Forelimb muscle (tissue), 1 donor: ENCODE measurements around the gene MEI4. TPM values are rescaled to one million over a fixed set of nuclear protein-coding genes. Genes with fewer than 3 reads are reported as not detected.
"Not testable (repeated sequence)": the region's sequence is repeated elsewhere in the genome, so short reads cannot be mapped to it uniquely, and the experiment has no call there.

Experiments
- DNase-seq: peaks from one replicate; pipeline ENCODE4 v3.0.0-alpha.2; 2013; ENCODE audit warnings: low read depth
- polyA plus RNA-seq: library from polyadenylated mRNA; unstranded; fragments of 120-200 nt; gene quantifications from one replicate; pipeline ENCODE4 v1.2.1, GENCODE V29; 2013; ENCODE audit not compliant: insufficient read length

Gene MEI4
- polyA plus RNA-seq, 1 donor: 0.04 TPM

DNA sequence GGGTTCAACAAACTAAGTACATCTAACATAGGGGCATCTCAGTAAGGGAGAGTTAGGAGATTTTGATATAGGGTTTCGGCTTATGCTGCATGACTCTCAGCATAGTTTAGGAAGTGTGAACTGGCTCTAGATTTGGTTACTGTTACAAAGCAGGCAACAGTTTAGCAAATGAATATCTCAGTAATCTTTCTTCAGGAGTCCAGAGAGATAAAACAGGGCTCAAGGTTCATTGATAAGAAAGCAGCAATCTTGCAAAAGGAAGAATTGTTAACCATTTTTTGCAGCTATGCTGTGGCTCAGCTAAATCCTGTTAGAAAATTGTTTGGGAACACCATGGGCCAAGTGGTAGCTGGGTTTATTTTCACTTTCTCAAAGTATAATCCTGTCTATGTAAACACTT, 161.3 kb downstream of the MEI4 start:
- no peak for DNase-seq

DNA sequence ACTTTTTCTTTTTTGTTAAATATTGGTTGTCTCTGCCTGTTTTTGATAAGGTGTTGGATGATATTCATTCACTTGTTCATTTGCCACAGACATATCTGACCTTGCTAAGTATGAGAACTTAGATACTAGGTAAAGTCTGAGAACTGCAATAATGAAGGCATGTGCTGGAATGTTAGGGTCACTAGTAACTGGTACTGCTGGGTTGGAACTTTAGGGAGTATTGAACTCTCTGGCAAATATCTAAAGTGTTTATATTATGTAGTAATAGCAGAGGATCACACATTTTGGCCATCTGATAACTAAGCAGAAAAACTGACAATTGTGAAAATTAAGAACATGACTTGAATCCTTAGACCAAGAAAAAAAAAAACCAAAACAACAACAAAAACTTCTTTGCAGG, 162.7 kb downstream of the MEI4 start:
- DNase-seq: no peak

- DNase-seq: no peak
These were observed 164.0 kb downstream of the MEI4 start for GRCh38 chr6:77816766-77817270.

DNA sequence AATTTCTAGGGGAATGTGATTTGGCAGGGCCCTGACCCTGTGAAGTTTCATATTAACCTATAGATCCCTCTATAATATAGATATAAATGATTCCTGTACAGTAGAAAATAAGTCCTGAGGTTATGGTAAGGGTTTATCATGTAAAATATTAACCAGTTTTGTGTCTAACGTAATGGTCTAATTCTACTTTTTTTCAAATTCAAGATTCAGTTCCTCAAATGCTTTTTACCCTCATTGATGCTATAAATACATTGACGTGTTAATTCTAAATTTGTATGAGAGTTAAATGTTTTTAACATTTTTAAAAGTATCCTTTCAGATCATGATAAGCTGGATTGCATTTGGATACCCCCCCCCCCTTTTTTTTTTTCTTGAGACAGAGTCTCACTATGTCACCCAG, 169.4 kb downstream of the MEI4 start:
- no peak for DNase-seq

DNA sequence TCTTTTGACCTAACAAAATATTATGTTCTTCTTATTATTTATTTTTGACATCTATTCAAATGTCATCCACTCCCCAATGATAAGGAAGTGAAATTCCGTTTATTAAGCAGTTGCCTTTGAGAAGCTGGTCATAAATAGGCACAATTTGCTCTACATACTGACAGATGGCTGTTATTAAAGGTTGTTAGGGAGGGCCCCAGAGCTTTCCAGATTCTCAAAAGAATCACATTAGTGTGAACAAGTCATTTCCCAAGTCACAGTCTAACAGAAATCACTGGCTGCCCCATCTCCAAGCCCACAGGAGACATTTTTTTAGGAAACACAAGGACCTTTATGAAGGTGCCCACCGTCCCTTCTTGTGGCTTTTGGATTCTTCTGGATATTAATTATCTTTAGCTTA, 172.4 kb downstream of the MEI4 start:
- DNase-seq: no peak

DNA sequence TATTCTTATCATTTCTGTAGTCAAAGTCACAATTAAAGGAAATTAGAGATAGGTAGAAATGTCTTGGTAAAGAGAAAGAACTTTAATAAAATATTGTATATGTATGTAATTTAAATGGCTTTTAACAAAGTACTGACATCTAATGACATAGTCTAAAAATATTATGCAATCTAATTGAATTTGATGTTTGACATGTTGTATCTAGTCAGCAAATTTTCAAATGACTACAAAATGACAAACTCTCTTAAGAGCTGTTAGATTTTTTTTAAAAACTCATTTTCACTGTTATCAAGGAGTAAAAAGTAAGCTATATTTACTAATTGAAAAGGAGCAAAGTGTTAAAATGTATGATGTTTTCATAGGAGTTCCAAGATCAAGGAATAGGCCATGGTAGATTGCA, 176.9 kb downstream of the MEI4 start:
- no peak for DNase-seq

- DNase-seq: not testable (repeated sequence)
These were observed 180.9 kb downstream of the MEI4 start for GRCh38 chr6:77833749-77834148.

GRCh38 chr6:77834591-77834996, 181.8 kb downstream of the MEI4 start:
- DNase-seq: no peak

DNA sequence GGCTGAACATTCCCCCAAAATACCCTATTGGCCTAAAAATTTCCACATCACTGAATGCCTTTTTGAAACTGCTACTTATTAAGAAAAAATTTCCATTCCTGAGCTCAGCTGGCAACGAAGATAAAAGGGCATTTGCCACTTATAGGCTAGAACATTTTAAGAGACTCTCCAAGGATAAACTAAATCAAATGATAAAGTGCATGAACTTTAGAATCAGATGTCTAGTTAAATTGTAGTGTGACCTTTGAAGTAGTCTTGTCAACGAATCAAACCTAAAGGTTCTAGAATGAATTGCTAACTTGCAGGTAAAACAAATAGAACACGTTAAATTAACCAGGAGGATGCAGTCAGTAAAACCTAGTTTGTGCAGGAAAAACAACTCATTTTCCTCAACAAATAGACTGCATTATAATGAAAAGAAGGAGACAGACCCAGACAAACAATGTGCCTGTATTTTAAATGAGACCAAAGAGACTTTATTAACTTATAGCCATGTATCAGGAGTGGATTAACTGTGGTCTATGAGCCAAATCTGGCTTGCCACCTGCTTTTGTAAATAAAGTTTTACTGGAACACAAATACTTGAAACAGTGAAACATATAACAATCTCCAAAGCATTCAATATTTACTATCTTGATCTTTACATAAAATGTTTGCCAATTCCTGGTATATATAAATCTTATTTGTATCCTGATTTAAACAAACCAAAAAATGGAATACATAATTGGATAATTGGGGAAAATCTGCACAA, 184.4 kb downstream of the MEI4 start:
- no peak for DNase-seq

DNA sequence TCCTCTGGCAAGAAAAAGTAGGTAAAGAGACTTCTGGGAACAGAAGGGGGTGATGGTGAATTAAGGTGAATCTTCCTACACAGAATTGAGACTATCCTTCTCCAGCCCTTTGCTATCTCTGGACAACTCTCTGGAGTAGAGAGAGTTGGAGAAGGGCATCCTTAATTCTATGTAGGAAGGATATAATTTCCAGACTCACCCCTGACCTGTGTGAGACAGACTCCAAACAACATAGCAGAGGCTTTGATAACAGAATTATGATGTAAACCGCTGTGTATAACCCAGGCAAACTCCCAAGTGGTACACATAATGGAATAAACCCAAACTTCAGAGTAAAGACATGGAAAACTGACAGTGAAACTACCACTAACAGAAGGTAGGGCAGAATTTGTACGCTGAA, 186.5 kb downstream of the MEI4 start:
- no peak for DNase-seq

DNA sequence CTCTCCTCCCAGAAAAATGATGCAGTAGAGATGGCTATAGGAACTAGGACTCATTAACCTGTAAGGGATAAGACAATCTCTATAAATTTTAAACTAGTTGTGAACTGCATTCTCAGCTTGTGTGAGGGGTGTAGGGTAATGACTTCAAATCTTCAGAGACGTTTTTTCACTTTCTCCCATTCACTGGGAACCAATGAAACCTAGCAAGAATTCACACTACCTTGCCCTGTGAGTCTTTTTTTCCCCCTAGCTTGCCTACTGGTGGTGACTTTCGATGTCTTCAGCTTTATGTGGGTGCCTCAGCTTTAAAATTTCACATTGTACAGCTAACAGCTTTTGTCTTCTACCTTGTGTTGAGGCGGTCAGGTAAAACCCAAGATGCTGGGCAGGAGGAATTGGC, 192.0 kb downstream of the MEI4 start:
- no peak for DNase-seq

- DNase-seq: no peak
These were observed 200.6 kb downstream of the MEI4 start for GRCh38 chr6:77853401-77853800.

DNA sequence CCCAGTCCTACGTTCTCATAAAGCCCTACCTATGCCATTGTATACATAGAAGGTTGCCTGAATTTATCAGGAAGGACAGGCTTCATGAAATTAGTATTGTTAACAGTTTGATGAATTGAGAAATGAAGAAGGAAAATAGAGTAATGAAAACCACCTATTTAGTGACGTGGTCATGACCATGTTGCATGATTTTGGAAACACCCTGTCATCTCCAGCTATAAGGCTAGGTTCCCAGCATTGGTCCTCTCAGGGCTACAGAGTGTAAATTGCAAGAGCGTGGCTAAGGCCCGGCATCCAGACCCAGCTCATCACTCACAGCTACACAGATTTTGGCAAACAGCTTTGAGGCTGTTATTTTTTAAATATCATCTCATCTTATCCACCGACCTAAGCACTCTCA, 203.6 kb downstream of the MEI4 start:
- DNase-seq: no peak

- no peak for DNase-seq
These were observed 204.6 kb downstream of the MEI4 start for GRCh38 chr6:77857421-77857820.

DNA sequence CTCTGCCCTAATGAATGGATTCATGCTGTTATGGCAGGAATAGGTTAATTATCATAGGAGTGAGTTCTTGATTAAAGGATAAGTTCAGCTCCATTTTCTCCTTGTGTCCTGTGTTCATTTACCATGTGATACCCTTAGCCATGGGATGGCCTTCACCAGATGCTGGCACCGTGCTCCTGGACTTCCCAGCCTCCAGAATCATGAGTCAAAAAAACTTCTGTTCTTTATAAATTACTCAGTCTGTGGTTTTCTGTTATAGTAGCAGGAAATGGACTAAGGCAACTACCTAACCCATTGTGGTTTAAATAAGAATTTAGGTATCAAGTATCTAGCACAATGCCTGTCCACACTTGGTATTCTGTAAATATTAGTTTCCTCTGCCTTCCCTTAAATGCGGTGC, 223.5 kb downstream of the MEI4 start:
- DNase-seq: no peak

DNA sequence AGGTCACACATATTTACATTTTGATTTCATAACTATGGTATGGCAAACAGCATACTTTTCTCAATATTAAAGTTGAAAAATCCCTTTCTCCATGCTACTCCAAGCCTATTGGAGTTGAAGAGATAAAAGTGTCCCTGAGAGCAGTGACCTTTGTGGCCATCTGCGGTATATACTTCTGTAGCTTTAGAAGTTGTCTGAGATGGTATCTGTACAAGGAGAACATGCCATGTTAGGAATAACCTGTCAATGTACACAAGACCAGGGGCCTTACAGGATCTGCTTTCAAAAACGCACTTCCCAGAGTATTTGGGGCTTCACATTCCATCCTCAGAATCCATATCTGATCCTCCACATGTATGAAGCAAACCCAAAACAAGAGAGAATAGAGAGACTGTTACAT, 226.7 kb downstream of the MEI4 start:
- DNase-seq: no peak

GRCh38 chr6:77880501-77880900, 227.7 kb downstream of the MEI4 start:
- no peak for DNase-seq

DNA sequence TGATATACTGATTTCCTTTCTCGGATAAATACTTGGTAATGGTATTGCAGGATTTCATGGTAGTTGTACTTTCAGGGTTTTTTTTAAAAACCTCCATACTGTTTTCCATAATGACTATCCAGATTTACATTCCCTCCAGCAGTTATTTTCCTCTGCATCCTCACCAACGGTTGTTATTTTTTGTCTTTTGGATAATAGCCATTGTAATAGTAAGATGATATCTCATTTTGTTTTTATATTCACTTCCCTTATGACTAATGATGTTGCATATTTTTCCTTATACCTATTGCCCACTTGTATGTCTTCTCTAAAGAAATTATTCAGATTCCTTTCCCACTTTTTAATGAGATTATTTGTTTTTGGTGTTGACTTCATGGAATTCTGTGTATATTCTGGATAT, 231.0 kb downstream of the MEI4 start:
- no peak for DNase-seq

- no peak for DNase-seq
These were observed 240.6 kb downstream of the MEI4 start for GRCh38 chr6:77893391-77893790.

DNA sequence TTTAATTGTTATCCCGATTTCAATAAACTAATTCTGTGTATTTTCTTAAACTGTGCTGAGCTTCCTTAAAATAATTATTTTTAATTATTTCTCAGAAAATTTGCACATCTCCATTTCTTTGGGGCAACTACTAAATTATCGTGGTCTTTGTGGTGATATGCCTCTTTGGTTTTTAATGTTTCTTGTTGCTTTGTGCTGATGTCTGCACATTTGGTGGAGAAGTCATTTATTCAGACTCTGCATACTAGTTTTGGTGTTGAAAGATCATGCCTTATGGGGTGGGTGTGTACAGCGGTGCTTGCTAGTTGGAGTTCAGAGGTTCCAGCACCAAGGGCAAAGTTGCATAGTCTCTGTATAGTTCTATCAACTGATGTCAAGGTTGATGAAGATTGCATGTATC, 253.2 kb downstream of the MEI4 start:
- no peak for DNase-seq

- no peak for DNase-seq
These were observed 258.0 kb downstream of the MEI4 start for GRCh38 chr6:77910826-77911225.

GRCh38 chr6:77926198-77926751, 273.4 kb downstream of the MEI4 start:
- no peak for DNase-seq

- DNase-seq: no peak
These were observed 277.5 kb downstream of the MEI4 start for GRCh38 chr6:77930382-77930781.

DNA sequence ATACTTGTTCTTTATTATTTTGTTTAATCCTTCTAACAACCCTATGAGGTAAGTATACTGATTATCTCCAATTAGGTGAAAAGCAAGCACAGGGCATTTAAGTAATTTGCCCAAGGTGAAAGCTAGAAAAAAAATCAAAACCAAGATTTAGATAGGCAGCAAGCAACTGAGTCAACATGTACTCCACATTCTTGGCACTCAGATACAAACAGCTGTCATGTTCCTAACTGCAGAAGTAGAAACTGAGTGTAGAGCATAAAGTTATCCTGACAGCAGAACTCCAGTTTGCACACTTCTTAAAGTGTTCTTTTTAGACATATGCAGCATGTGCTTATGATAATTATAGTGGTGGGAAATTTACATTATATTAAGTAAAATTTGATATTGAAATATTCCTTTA, 278.1 kb downstream of the MEI4 start:
- DNase-seq: no peak
